ENCODE data around the gene BCAM. TPM values are rescaled to one million over a fixed set of nuclear protein-coding genes. Genes with fewer than 3 reads are reported as not detected.

BCAM gene
- total RNA-seq, 1 donor from 2014 or later: 91.9 TPM

- no peak for ATAC-seq
- intact Hi-C loops (cut with DNase I): no loop called here
- no peak for DNase-seq (ENCODE audit: missing footprints)
Measured at GRCh38 chr19:44867578-44867977, 58.7 kb downstream of the BCAM start.

GRCh38 chr19:44869733-44870470 is 61.0 kb downstream of the BCAM start:
- DNase-seq (ENCODE audit: missing footprints) (peak; percentile 79), ATAC-seq (peak; percentile 35)
- intact Hi-C loops (cut with DNase I): no loop called here

Other genes starting within 250 kb of the BCAM start
- gene IGSF23, start 195.5 kb upstream of the BCAM start, total RNA-seq: not detected
- gene PVR, start 165.2 kb upstream of the BCAM start, total RNA-seq: 38.0 TPM
- 2.8 TPM for gene CEACAM19, start 137.6 kb upstream of the BCAM start, total RNA-seq
- gene CEACAM16, start 110.0 kb upstream of the BCAM start, total RNA-seq: not detected
- gene BCL3, start 60.4 kb upstream of the BCAM start, total RNA-seq: 18.3 TPM
- gene CBLC, start 31.2 kb upstream of the BCAM start, total RNA-seq: not detected
- gene NECTIN2, start 37.2 kb downstream of the BCAM start, total RNA-seq: 41.8 TPM
- gene TOMM40, start 82.2 kb downstream of the BCAM start, total RNA-seq: 45.3 TPM
- gene APOE, start 96.7 kb downstream of the BCAM start, total RNA-seq: 9.9 TPM
- 1.4 TPM for gene APOC1, start 105.5 kb downstream of the BCAM start, total RNA-seq
- gene APOC4, start 133.1 kb downstream of the BCAM start, total RNA-seq: not detected
- gene APOC2, start 136.9 kb downstream of the BCAM start, total RNA-seq: not detected
- gene CLPTM1, start 146.3 kb downstream of the BCAM start, total RNA-seq: 90.1 TPM
- 4.2 TPM for gene RELB, start 192.4 kb downstream of the BCAM start, total RNA-seq
- 33.4 TPM for gene CLASRP, start 229.9 kb downstream of the BCAM start, total RNA-seq

Measured in Right ventricle myocardium inferior (tissue), 1 donor.